Endothelial cell of umbilical vein (primary cell): ENCODE data around the gene KCND2. TPM values are rescaled to one million over a fixed set of nuclear protein-coding genes. Genes with fewer than 3 reads are reported as not detected.

ENCODE experiments used
- BruUV-seq: library from RNA; stranded (reverse); fragments of 400-500 nt; replicated peaks from 2 replicates; lab custom pipeline; 2021; lab: Mats Ljungman, UMichigan
- CTCF ChIA-PET: fragments of 300-600, 350-600 bp; sonication (Branson Sonifier 250); formaldehyde crosslinking; loops from one replicate; lab custom pipeline; 2021; ENCODE audit warnings: antibody characterized with exemption, inconsistent platforms; lab: Charles Lee
- POLR2A ChIA-PET: fragments of 300-600, 350-600 bp; sonication (Branson Sonifier 250); formaldehyde crosslinking; loops from one replicate; lab custom pipeline; 2021; ENCODE audit warnings: antibody characterized with exemption, inconsistent platforms; lab: Charles Lee
- DNase-seq: peaks from one replicate; pipeline ENCODE4 v3.0.0-alpha.2; 2011; ENCODE audit warnings: low read depth, low spot score
- FAIRE-seq: peaks from 2 replicates; lab custom pipeline; 2011; peaks lifted over from hg19 to GRCh38; lab: Jason Lieb, UNC
- H2AFZ ChIP-seq: 2 replicates; pipeline ENCODE4 v1.6.0; 2012; ENCODE audit warnings: low read depth, low read length, control low read depth, inconsistent platforms
- H3K27ac ChIP-seq: 2 replicates; pipeline ENCODE4 v1.5.1; 2011; ENCODE audit warnings: low read depth, mild to moderate bottlenecking, control low read depth, low read length, moderate library complexity; ENCODE audit not compliant: insufficient read depth
- H3K27me3 ChIP-seq, 2 experiments: 2 replicates each; pipeline versions ENCODE4 v1.6.0 to v1.6.1; 2011; ENCODE audit warnings: low read length in 2 of 2, mixed read lengths in 1 of 2; ENCODE audit not compliant: control insufficient read depth in 2 of 2, insufficient read depth in 2 of 2
- H3K36me3 ChIP-seq, 2 experiments: 2 replicates in 1 of 2; 3 replicates in 1 of 2; pipeline ENCODE4 v1.5.1; 2011; ENCODE audit warnings: low read length in 2 of 2, mild to moderate bottlenecking in 1 of 2, moderate library complexity in 1 of 2; ENCODE audit not compliant: control insufficient read depth in 2 of 2, insufficient read depth in 2 of 2; ENCODE audit errors: extremely low read depth in 1 of 2
- H3K4me1 ChIP-seq: 3 replicates; pipeline ENCODE4 v1.5.1; 2011; ENCODE audit warnings: mild to moderate bottlenecking, low read length; ENCODE audit not compliant: control insufficient read depth, insufficient read depth; ENCODE audit errors: extremely low read depth
- H3K4me2 ChIP-seq: 2 replicates; pipeline ENCODE4 v1.6.1; 2011; ENCODE audit warnings: low read length, control low read depth, mixed read lengths; ENCODE audit not compliant: insufficient read depth
- H3K4me3 ChIP-seq, 3 experiments: fragments of 200-600 bp in 1 of 3; sonication (generic), shearing (Covaris generic) in 1 of 3; replicated peaks in 1 of 3; 2 replicates each; pipeline ENCODE4 v1.5.1; 2011 to 2016; ENCODE audit warnings: control low read depth in 3 of 3, low read length in 3 of 3, mild to moderate bottlenecking in 2 of 3, inconsistent platforms in 1 of 3, low read depth in 1 of 3, moderate library complexity in 1 of 3; ENCODE audit not compliant: insufficient read depth in 1 of 3
- H3K79me2 ChIP-seq: 2 replicates; pipeline ENCODE4 v1.6.0; 2012; ENCODE audit warnings: low read length, inconsistent platforms; ENCODE audit not compliant: control insufficient read depth, insufficient read depth
- H3K9ac ChIP-seq: replicated peaks from 2 replicates; pipeline ENCODE3; 2011; ENCODE audit warnings: low read length, control low read depth; ENCODE audit not compliant: insufficient read depth; ENCODE audit errors: extremely low read depth
- H3K9me1 ChIP-seq: replicated peaks from 3 replicates; pipeline ENCODE4 v1.6.0; 2011; ENCODE audit warnings: mild to moderate bottlenecking, low read length; ENCODE audit not compliant: control insufficient read depth, insufficient read depth; ENCODE audit errors: extremely low read depth
- H3K9me3 ChIP-seq: replicated peaks from 2 replicates; pipeline ENCODE4 v1.5.1; 2012; ENCODE audit warnings: low read length, inconsistent platforms; ENCODE audit not compliant: control insufficient read depth, insufficient read depth
- H4K20me1 ChIP-seq: replicated peaks from 2 replicates; pipeline ENCODE3; 2011; ENCODE audit warnings: mild to moderate bottlenecking, low read length; ENCODE audit not compliant: control insufficient read depth, insufficient read depth; ENCODE audit errors: extremely low read depth
- CTCF ChIP-seq, 2 donors: IDR thresholded peaks; 1 replicate in 1 of 2; 2 replicates in 1 of 2; pipeline ENCODE4 v1.5.1; 2011; ENCODE audit warnings: low read length in 2 of 2, mild to moderate bottlenecking in 2 of 2, moderate library complexity in 2 of 2, control low read depth in 1 of 2, inconsistent platforms in 1 of 2, low read depth in 1 of 2; ENCODE audit not compliant: insufficient read depth in 1 of 2; ENCODE audit errors: extremely low read depth in 1 of 2
- EZH2 ChIP-seq: IDR thresholded peaks from 2 replicates; pipeline ENCODE4 v1.6.1; 2012; ENCODE audit warnings: borderline replicate concordance, low read depth, mild to moderate bottlenecking, moderate library complexity, low read length, inconsistent platforms; ENCODE audit not compliant: severe bottlenecking
- FOS ChIP-seq: IDR thresholded peaks from 2 replicates; pipeline ENCODE4 v1.6.1; 2011; ENCODE audit warnings: mild to moderate bottlenecking, low read length, moderate library complexity, borderline replicate concordance; ENCODE audit not compliant: insufficient read depth
- JUN ChIP-seq: IDR thresholded peaks from 2 replicates; pipeline ENCODE4 v1.6.1; 2011; ENCODE audit warnings: borderline replicate concordance, low read depth; ENCODE audit not compliant: insufficient read length, insufficient read depth
- MAX ChIP-seq: IDR thresholded peaks from 2 replicates; pipeline ENCODE4 v1.6.1; 2011; ENCODE audit not compliant: insufficient read depth, insufficient read length
- MYC ChIP-seq: IDR thresholded peaks from one replicate; pipeline ENCODE4 v1.6.1; 2011; ENCODE audit warnings: mild to moderate bottlenecking, low read depth, low read length
- POLR2AphosphoS5 ChIP-seq: IDR thresholded peaks from 2 replicates; pipeline ENCODE4 v1.6.1; 2012; ENCODE audit warnings: low read depth, mild to moderate bottlenecking, control low read depth, low read length, moderate library complexity; ENCODE audit not compliant: insufficient read depth
- dilution Hi-C: fragments of 300-500 bp; cut with MboI; formaldehyde crosslinking; loops from one replicate; pipeline ENCODE4 v1.15.0; 2019; ENCODE audit warnings: low sequenced_read_pairs; ENCODE audit not compliant: extremely low pct_ligation_motif_present
- intact Hi-C: fragments of 100-400 bp; cut with micrococcal nuclease; formaldehyde crosslinking; loops from one replicate; pipeline ENCODE4 v1.10.0; 2022
- polyA plus RNA-seq, 4 experiments: library from polyadenylated mRNA; depleted of rRNA in 3 of 4; stranded (reverse) in 3 of 4; unstranded in 1 of 4; fragments of >200 nt; gene quantifications; 2 replicates each; pipeline versions ENCODE4 v1.2.1 to v1.2.3, GENCODE V29; 2011 to 2012; ENCODE audit warnings: missing spikeins in 1 of 4
- total RNA-seq: library from RNA; stranded (reverse); gene quantifications from 2 replicates; pipeline ENCODE4 v1.2.3, GENCODE V29; 2021

Gene KCND2
- total and polyA plus RNA-seq, 2 donors (not counting 3 experiments of a cell fraction or from before 2014, with no cell fraction given), result not detected

- POLR2A ChIA-PET, result no interaction called here
Measured at GRCh38 chr7:120654241-120654640, 381.3 kb downstream of the KCND2 start.

More at GRCh38 chr7:120654241-120654640, 381.3 kb downstream of the KCND2 start:
- Histone ChIP-seq H3K4me2 (no peak overlapping the region), H3K9me1 (peaks cover 2% of the 10 kb centered on the region), H4K20me1 (no peaks in the 10 kb centered on the region), H3K27ac (no peak overlapping the region), H3K79me2 (no peaks in the 10 kb centered on the region), H3K9ac (no peak overlapping the region), H3K4me3 (no peak overlapping the region), H2AFZ (no peak overlapping the region), H3K36me3 (no peaks in the 10 kb centered on the region), H3K4me1 (no peaks in the 10 kb centered on the region), H3K9me3 (no peaks in the 10 kb centered on the region), H3K27me3 (no peaks in the 10 kb centered on the region)
- no peak for DNase-seq
- BruUV-seq, result no TSS peak
- FAIRE-seq, result no peak
- intact Hi-C loops, result no loop called here
- TF ChIP-seq JUN, result no peak
- no peak for TF ChIP-seq MAX
- no peak for TF ChIP-seq FOS
- no peak for TF ChIP-seq EZH2
- no peak for TF ChIP-seq POLR2AphosphoS5
- TF ChIP-seq CTCF (IDR thresholded peaks at IDR 0.05; ENCODE audit: extremely low read depth in 1 of 2, insufficient read depth in 1 of 2, low read depth in 1 of 2, low read length in 2 of 2), result no peak
- no peak for TF ChIP-seq MYC
- dilution Hi-C loops, result no loop called here
- CTCF ChIA-PET, result no interaction called here
